MM.1S (cell line): Measurements from ENCODE around the gene MGST2.

Source experiments
- DNase-seq: peaks from one replicate; pipeline ENCODE4 v3.0.0-alpha.2; 2015
- H2AFZ ChIP-seq: fragments of 300-600 bp; sonication (generic); 2 replicates; pipeline ENCODE4 v1.6.0; 2016; ENCODE audit warnings: antibody characterized with exemption, low read length
- H3F3A ChIP-seq: fragments of 300-600 bp; sonication (generic); 2 replicates; pipeline ENCODE4 v1.6.1; 2016; ENCODE audit warnings: mild to moderate bottlenecking, antibody characterized with exemption, low read length, moderate library complexity, mixed read lengths; ENCODE audit not compliant: insufficient read depth
- H3K27ac ChIP-seq: fragments of 300-600 bp; sonication (generic); 2 replicates; pipeline ENCODE4 v1.5.1; 2016; ENCODE audit warnings: mild to moderate bottlenecking, low read length
- H3K27me3 ChIP-seq: fragments of 300-600 bp; sonication (generic); replicated peaks from 2 replicates; pipeline ENCODE4 v1.6.0; 2016; ENCODE audit warnings: low read length; ENCODE audit not compliant: insufficient read depth
- H3K36me3 ChIP-seq: fragments of 300-600 bp; sonication (generic); replicated peaks from 2 replicates; pipeline ENCODE4 v1.6.1; 2016; ENCODE audit warnings: mild to moderate bottlenecking, low read length, mixed read lengths; ENCODE audit not compliant: insufficient read depth
- H3K4me1 ChIP-seq: fragments of 300-600 bp; sonication (generic); 2 replicates; pipeline ENCODE4 v1.6.1; 2016; ENCODE audit warnings: low read length, mixed read lengths
- H3K4me2 ChIP-seq: fragments of 300-600 bp; sonication (generic); 2 replicates; pipeline ENCODE4 v1.6.0; 2016; ENCODE audit warnings: low read depth, low read length
- H3K4me3 ChIP-seq: fragments of 300-600 bp; sonication (generic); 2 replicates; pipeline ENCODE4 v1.5.1; 2016; ENCODE audit warnings: low read length, mixed read lengths
- H3K79me2 ChIP-seq: fragments of 300-600 bp; sonication (generic); 2 replicates; pipeline ENCODE4 v1.6.1; 2016; ENCODE audit warnings: mixed run types, low read length, mixed read lengths
- H3K9ac ChIP-seq: fragments of 300-600 bp; sonication (generic); 2 replicates; pipeline ENCODE4 v1.6.1; 2016; ENCODE audit warnings: low read length, mixed read lengths
- H3K9me2 ChIP-seq: fragments of 300-600 bp; sonication (generic); replicated peaks from 2 replicates; pipeline ENCODE4 v1.6.1; 2016; ENCODE audit warnings: mild to moderate bottlenecking, low read length, mixed read lengths; ENCODE audit not compliant: insufficient read depth
- H3K9me3 ChIP-seq: fragments of 300-600 bp; sonication (generic); replicated peaks from 2 replicates; pipeline ENCODE4 v1.6.1; 2016; ENCODE audit warnings: mild to moderate bottlenecking, low read length, mixed read lengths; ENCODE audit not compliant: insufficient read depth
- H4K20me1 ChIP-seq: fragments of 300-600 bp; sonication (generic); 2 replicates; pipeline ENCODE4 v1.6.1; 2016; ENCODE audit warnings: mild to moderate bottlenecking, low read length, moderate library complexity, mixed read lengths; ENCODE audit not compliant: insufficient read depth
- EZH2 ChIP-seq: fragments of 300-600 bp; sonication (generic); optimal IDR thresholded peaks from 2 replicates; pipeline ENCODE3; 2017; ENCODE audit warnings: low read depth, mild to moderate bottlenecking, antibody characterized with exemption, low read length, mixed read lengths
- EZH2phosphoT487 ChIP-seq: fragments of 300-600 bp; sonication (generic); IDR thresholded peaks from 2 replicates; pipeline ENCODE4 v1.6.1; 2018; ENCODE audit warnings: antibody characterized with exemption, low read length
- TF ChIP-seq, protein P1 (sequence below): fragments of 300-600 bp; sonication (generic); IDR thresholded peaks from 2 replicates; pipeline ENCODE4 v1.5.1; 2016; ENCODE audit warnings: antibody characterized with exemption, low read length, mixed read lengths

Gene MGST2

DNA sequence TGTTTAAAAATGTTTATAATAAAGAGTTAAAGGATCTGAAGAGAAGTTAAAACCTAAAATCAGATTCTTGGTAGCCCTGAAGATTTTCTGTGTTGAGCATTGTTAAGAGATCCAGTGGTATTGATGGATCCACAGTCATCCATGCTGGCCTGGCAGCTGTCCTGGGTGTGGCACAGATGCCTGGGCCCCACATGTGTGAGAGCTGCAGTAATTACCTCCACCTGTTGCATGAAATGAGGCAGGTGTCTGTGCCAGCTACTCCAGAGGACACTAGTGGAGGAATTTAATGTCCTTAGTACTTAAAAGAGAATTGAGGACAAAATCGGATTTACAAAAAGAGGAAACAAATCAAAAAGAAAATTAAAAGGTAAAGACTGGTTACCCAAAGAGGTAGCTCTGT lies 44.0 kb downstream of the MGST2 start:
- no peaks in the 10 kb centered on the region for H3K79me2 ChIP-seq
- H2AFZ ChIP-seq: no peak overlapping the region
- no peaks in the 10 kb centered on the region for H3K9me2 ChIP-seq
- H3K4me2 ChIP-seq: no peak overlapping the region
- H3K9me3 ChIP-seq: no peaks in the 10 kb centered on the region
- H3K4me3 ChIP-seq: no peak overlapping the region
- H3F3A ChIP-seq: no peaks in the 10 kb centered on the region
- H3K27ac ChIP-seq: no peak overlapping the region
- H3K36me3 ChIP-seq: no peaks in the 10 kb centered on the region
- no peak overlapping the region for H3K9ac ChIP-seq
- H4K20me1 ChIP-seq: no peaks in the 10 kb centered on the region
- TF ChIP-seq, protein P1, sequence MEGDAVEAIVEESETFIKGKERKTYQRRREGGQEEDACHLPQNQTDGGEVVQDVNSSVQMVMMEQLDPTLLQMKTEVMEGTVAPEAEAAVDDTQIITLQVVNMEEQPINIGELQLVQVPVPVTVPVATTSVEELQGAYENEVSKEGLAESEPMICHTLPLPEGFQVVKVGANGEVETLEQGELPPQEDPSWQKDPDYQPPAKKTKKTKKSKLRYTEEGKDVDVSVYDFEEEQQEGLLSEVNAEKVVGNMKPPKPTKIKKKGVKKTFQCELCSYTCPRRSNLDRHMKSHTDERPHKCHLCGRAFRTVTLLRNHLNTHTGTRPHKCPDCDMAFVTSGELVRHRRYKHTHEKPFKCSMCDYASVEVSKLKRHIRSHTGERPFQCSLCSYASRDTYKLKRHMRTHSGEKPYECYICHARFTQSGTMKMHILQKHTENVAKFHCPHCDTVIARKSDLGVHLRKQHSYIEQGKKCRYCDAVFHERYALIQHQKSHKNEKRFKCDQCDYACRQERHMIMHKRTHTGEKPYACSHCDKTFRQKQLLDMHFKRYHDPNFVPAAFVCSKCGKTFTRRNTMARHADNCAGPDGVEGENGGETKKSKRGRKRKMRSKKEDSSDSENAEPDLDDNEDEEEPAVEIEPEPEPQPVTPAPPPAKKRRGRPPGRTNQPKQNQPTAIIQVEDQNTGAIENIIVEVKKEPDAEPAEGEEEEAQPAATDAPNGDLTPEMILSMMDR: no peak
- TF ChIP-seq EZH2 (no peak), EZH2phosphoT487 (no peak)
- DNase-seq: no peak
- H3K27me3 ChIP-seq: no peaks in the 10 kb centered on the region
- H3K4me1 ChIP-seq: no peaks in the 10 kb centered on the region

DNA sequence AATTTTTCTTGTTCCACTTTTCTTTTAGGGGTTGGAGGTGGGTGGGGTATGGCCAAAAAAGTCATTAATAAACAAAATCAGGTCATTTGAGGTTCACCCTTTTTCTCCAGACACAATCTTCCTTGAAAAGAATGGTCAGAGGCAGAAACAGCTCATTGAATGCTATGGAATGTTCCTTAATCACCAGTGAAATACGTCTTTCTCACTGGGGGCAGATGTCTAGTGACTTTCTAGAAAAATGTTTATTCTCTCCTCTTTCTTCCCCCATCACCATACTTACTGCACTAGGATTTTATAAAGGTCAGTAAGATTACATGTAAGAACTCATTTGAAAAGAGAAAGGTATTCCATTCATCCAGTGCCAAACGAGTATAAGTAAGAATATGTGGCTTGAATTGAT lies 44.5 kb downstream of the MGST2 start:
- H3K4me3 ChIP-seq: no peak overlapping the region
- H3K4me1 ChIP-seq: no peaks in the 10 kb centered on the region
- H3K9me2 ChIP-seq: no peaks in the 10 kb centered on the region
- no peaks in the 10 kb centered on the region for H4K20me1 ChIP-seq
- DNase-seq: no peak
- H3K4me2 ChIP-seq: no peak overlapping the region
- H3F3A ChIP-seq: no peaks in the 10 kb centered on the region
- no peaks in the 10 kb centered on the region for H3K36me3 ChIP-seq
- H3K27ac ChIP-seq: no peak overlapping the region
- TF ChIP-seq, protein P1: no peak
- TF ChIP-seq EZH2 (no peak), EZH2phosphoT487 (no peak)
- H3K9ac ChIP-seq: no peak overlapping the region
- no peak overlapping the region for H2AFZ ChIP-seq
- no peaks in the 10 kb centered on the region for H3K79me2 ChIP-seq
- no peaks in the 10 kb centered on the region for H3K9me3 ChIP-seq
- H3K27me3 ChIP-seq: no peaks in the 10 kb centered on the region

DNA sequence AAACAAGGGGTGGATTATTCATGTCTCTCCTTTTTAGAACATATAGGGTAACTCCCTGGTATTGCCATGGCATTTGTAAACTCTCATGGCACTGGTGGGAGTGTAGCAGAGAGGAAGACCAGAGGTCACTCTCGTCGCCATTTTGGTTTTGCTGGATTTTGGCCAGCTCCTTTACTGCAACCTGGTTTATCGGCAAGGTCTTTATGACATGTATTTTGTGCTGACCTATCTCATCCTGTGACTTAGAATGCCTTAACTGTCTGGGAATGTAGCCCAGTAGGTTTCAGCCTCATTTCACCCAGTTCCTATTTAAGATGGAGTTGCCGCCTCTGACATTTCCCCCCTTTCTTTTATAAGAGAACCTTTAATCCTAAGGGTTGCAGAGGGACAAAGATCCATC lies 45.8 kb downstream of the MGST2 start:
- H3F3A ChIP-seq: no peaks in the 10 kb centered on the region
- H4K20me1 ChIP-seq: no peaks in the 10 kb centered on the region
- TF ChIP-seq EZH2phosphoT487 (no peak), EZH2 (no peak)
- TF ChIP-seq, protein P1: no peak
- no peaks in the 10 kb centered on the region for H3K36me3 ChIP-seq
- H3K4me2 ChIP-seq: no peak overlapping the region
- H3K27me3 ChIP-seq: no peaks in the 10 kb centered on the region
- H3K4me3 ChIP-seq: no peak overlapping the region
- H2AFZ ChIP-seq: no peak overlapping the region
- no peak for DNase-seq
- H3K4me1 ChIP-seq: no peaks in the 10 kb centered on the region
- H3K9me2 ChIP-seq: no peaks in the 10 kb centered on the region
- no peak overlapping the region for H3K27ac ChIP-seq
- H3K9me3 ChIP-seq: no peaks in the 10 kb centered on the region
- no peaks in the 10 kb centered on the region for H3K79me2 ChIP-seq
- H3K9ac ChIP-seq: no peak overlapping the region
